GM23338 (cell line): ENCODE results near the gene BICC1. TPM values are rescaled to one million over a fixed set of nuclear protein-coding genes. Genes with fewer than 3 reads are reported as not detected.

ENCODE experiments used
- EZH2 ChIP-seq: fragments of 200-600 bp; sonication (generic); IDR thresholded peaks from one replicate; pipeline ENCODE4 v1.8.0; 2017; ENCODE audit warnings: antibody characterized with exemption, mild to moderate bottlenecking, low read depth; ENCODE audit not compliant: unreplicated experiment
- EZH2phosphoT487 ChIP-seq: fragments of 200-600 bp; sonication (generic); IDR thresholded peaks from one replicate; pipeline ENCODE4 v1.8.1; 2018; ENCODE audit warnings: antibody characterized with exemption; ENCODE audit not compliant: unreplicated experiment
- NANOG ChIP-seq: IDR thresholded peaks from 2 replicates; pipeline ENCODE4 v1.6.1; 2016; ENCODE audit warnings: antibody characterized with exemption, borderline replicate concordance
- polyA plus RNA-seq: library from polyadenylated mRNA; unstranded; fragments of >200 nt; fragmentation: Nextera tagmentation; extraction: Ambion mirVana; gene quantifications from 2 replicates; pipeline ENCODE4 v1.2.1, GENCODE V29; 2016
- total RNA-seq: library from RNA; depleted of rRNA; stranded (reverse); fragments of >200 nt; shearing (Covaris generic); gene quantifications from 2 replicates; pipeline ENCODE4 v1.2.3, GENCODE V29; 2014
- TF ChIP-seq, protein P1 (sequence below): fragments of 250-450 bp; sonication (Bioruptor Pico); IDR thresholded peaks from 2 replicates; pipeline ENCODE4 v1.5.0; 2020; ENCODE audit warnings: mild to moderate bottlenecking, moderate library complexity
- TF ChIP-seq, protein P2 (sequence below): IDR thresholded peaks from one replicate; pipeline ENCODE4 v1.6.1; 2018; ENCODE audit warnings: antibody characterized with exemption; ENCODE audit not compliant: unreplicated experiment

Gene BICC1
- total and polyA plus RNA-seq, 2 experiments from 2014 or later = 1.3 to 2.2 TPM

- TF ChIP-seq, protein P1, sequence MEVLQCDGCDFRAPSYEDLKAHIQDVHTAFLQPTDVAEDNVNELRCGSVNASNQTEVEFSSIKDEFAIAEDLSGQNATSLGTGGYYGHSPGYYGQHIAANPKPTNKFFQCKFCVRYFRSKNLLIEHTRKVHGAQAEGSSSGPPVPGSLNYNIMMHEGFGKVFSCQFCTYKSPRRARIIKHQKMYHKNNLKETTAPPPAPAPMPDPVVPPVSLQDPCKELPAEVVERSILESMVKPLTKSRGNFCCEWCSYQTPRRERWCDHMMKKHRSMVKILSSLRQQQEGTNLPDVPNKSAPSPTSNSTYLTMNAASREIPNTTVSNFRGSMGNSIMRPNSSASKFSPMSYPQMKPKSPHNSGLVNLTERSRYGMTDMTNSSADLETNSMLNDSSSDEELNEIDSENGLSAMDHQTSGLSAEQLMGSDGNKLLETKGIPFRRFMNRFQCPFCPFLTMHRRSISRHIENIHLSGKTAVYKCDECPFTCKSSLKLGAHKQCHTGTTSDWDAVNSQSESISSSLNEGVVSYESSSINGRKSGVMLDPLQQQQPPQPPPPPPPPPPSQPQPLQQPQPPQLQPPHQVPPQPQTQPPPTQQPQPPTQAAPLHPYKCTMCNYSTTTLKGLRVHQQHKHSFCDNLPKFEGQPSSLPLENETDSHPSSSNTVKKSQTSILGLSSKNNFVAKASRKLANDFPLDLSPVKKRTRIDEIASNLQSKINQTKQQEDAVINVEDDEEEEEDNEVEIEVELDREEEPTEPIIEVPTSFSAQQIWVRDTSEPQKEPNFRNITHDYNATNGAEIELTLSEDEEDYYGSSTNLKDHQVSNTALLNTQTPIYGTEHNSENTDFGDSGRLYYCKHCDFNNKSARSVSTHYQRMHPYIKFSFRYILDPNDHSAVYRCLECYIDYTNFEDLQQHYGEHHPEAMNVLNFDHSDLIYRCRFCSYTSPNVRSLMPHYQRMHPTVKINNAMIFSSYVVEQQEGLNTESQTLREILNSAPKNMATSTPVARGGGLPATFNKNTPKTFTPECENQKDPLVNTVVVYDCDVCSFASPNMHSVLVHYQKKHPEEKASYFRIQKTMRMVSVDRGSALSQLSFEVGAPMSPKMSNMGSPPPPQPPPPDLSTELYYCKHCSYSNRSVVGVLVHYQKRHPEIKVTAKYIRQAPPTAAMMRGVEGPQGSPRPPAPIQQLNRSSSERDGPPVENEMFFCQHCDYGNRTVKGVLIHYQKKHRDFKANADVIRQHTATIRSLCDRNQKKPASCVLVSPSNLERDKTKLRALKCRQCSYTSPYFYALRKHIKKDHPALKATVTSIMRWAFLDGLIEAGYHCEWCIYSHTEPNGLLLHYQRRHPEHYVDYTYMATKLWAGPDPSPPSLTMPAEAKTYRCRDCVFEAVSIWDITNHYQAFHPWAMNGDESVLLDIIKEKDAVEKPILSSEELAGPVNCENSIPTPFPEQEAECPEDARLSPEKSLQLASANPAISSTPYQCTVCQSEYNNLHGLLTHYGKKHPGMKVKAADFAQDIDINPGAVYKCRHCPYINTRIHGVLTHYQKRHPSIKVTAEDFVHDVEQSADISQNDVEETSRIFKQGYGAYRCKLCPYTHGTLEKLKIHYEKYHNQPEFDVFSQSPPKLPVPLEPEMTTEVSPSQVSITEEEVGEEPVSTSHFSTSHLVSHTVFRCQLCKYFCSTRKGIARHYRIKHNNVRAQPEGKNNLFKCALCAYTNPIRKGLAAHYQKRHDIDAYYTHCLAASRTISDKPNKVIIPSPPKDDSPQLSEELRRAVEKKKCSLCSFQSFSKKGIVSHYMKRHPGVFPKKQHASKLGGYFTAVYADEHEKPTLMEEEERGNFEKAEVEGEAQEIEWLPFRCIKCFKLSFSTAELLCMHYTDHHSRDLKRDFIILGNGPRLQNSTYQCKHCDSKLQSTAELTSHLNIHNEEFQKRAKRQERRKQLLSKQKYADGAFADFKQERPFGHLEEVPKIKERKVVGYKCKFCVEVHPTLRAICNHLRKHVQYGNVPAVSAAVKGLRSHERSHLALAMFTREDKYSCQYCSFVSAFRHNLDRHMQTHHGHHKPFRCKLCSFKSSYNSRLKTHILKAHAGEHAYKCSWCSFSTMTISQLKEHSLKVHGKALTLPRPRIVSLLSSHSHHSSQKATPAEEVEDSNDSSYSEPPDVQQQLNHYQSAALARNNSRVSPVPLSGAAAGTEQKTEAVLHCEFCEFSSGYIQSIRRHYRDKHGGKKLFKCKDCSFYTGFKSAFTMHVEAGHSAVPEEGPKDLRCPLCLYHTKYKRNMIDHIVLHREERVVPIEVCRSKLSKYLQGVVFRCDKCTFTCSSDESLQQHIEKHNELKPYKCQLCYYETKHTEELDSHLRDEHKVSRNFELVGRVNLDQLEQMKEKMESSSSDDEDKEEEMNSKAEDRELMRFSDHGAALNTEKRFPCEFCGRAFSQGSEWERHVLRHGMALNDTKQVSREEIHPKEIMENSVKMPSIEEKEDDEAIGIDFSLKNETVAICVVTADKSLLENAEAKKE (CRISPR knock-in tag) = no peak
- TF ChIP-seq EZH2 (no peak), NANOG (no peak), EZH2phosphoT487 (no peak)
- TF ChIP-seq, protein P2, sequence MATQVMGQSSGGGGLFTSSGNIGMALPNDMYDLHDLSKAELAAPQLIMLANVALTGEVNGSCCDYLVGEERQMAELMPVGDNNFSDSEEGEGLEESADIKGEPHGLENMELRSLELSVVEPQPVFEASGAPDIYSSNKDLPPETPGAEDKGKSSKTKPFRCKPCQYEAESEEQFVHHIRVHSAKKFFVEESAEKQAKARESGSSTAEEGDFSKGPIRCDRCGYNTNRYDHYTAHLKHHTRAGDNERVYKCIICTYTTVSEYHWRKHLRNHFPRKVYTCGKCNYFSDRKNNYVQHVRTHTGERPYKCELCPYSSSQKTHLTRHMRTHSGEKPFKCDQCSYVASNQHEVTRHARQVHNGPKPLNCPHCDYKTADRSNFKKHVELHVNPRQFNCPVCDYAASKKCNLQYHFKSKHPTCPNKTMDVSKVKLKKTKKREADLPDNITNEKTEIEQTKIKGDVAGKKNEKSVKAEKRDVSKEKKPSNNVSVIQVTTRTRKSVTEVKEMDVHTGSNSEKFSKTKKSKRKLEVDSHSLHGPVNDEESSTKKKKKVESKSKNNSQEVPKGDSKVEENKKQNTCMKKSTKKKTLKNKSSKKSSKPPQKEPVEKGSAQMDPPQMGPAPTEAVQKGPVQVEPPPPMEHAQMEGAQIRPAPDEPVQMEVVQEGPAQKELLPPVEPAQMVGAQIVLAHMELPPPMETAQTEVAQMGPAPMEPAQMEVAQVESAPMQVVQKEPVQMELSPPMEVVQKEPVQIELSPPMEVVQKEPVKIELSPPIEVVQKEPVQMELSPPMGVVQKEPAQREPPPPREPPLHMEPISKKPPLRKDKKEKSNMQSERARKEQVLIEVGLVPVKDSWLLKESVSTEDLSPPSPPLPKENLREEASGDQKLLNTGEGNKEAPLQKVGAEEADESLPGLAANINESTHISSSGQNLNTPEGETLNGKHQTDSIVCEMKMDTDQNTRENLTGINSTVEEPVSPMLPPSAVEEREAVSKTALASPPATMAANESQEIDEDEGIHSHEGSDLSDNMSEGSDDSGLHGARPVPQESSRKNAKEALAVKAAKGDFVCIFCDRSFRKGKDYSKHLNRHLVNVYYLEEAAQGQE = no peak
Measured at GRCh38 chr10:58868736-58869435, 356.2 kb downstream of the BICC1 start (continued).
